GM10266 (cell line): ENCODE measurements around the gene NOX1.

ENCODE experiments used
- DNase-seq: peaks from one replicate; pipeline ENCODE4 v3.0.0; 2012; ENCODE audit errors: extremely low spot score
- TF ChIP-seq, protein P1 (sequence below): IDR thresholded peaks from 2 replicates; pipeline ENCODE4 v1.5.1; 2012; ENCODE audit warnings: mild to moderate bottlenecking, low read depth; ENCODE audit not compliant: control insufficient read depth, insufficient read depth; ENCODE audit errors: missing control alignments

The NOX1 gene

GRCh38 chrX:100863326-100863864 is 10.8 kb downstream of the NOX1 start:
- TF ChIP-seq, protein P1, sequence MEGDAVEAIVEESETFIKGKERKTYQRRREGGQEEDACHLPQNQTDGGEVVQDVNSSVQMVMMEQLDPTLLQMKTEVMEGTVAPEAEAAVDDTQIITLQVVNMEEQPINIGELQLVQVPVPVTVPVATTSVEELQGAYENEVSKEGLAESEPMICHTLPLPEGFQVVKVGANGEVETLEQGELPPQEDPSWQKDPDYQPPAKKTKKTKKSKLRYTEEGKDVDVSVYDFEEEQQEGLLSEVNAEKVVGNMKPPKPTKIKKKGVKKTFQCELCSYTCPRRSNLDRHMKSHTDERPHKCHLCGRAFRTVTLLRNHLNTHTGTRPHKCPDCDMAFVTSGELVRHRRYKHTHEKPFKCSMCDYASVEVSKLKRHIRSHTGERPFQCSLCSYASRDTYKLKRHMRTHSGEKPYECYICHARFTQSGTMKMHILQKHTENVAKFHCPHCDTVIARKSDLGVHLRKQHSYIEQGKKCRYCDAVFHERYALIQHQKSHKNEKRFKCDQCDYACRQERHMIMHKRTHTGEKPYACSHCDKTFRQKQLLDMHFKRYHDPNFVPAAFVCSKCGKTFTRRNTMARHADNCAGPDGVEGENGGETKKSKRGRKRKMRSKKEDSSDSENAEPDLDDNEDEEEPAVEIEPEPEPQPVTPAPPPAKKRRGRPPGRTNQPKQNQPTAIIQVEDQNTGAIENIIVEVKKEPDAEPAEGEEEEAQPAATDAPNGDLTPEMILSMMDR = no peak

DNA sequence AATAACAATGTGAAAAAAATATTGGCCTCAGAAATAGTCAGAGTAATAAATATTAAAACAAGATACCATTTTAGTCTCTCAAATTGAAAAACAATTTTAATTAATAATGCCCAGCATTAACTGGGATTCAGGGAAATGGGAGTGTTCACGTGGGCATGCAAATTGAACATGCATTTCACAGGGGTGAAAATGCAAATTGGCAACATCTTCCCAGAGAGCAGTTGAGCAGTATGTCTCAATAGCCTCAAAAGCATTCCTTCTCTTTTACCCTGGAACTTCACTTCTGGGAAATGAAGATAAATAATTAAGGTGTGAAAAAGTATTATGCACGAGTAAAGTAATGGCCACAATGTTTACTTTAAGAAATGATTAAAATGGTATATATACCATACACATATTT is 21.3 kb downstream of the NOX1 start:
- TF ChIP-seq, protein P1 = no peak
- no peak for DNase-seq

More at GRCh38 chrX:100863326-100863864, 10.8 kb downstream of the NOX1 start:
- DNase-seq = no peak

DNA sequence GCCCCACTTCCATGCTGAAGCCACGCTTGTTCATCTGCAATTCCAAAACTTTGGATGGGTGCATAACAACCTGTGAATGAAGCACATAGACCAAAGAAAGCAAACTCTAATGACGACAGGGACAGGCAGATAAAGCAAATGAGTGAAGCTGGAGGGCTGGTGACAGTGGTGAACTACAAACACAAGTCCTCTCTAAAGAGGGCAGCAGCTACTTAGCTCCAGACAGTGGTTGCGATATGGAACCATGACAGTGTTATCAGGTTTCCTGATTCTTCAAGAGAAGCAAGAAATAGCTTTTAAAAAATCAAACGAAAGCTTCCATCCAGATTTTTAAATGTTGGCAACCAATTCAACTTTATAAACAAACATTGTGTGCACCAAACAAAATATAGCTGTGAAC is 23.8 kb downstream of the NOX1 start:
- DNase-seq = no peak
- TF ChIP-seq, protein P1 = no peak

- TF ChIP-seq, protein P1 = no peak
- DNase-seq = no peak
Observed at GRCh38 chrX:100831219-100831946, 42.8 kb downstream of the NOX1 start.

- DNase-seq = no peak
- TF ChIP-seq, protein P1 = no peak
Observed at GRCh38 chrX:100830547-100830946, 43.6 kb downstream of the NOX1 start.

DNA sequence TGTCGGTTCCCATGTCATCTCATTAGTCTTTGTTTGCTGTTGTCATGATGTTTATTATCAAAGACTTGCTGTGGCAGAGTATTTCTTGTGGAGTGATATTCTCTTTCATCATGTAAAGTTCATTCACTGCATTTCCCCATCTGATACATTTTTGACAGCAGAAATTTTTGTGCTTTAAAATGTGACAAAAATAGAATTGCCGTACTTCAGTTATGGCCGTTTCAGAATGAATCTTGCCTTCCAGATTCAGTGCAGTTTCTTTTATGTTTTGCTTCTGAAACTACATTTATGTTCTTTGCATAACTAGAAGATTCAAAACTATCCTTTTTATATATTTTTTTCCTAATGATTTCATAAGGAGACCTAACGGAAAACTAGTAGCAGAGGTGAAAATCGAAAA is 44.0 kb downstream of the NOX1 start:
- no peak for DNase-seq
- TF ChIP-seq, protein P1 = no peak

DNA sequence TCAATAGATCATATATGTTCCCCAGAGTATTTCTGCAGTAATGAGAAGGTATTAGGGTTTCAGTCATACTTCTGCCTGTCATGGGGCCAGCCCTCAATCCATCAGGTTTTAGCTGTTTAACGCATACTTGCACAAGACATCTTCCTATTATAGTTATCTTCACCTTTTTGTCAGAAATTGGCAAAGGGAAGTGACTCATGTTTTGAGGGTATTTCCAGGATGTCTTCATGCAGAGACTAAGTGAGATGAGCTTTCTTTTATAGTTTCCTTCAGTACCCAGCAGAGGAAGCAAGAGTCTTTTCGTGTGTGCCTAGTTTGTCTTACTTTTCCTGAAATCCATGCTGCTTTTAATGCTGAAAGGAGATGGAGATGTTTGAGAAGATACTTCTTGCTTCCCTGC is 44.4 kb downstream of the NOX1 start:
- DNase-seq = peak; percentile 7
- TF ChIP-seq, protein P1 = no peak
